H1 (cell line): ENCODE results near the gene LRRFIP1. TPM values are rescaled to one million over a fixed set of nuclear protein-coding genes. Genes with fewer than 3 reads are reported as not detected.

Experiments
- CTCF ChIA-PET: fragments of 300-600 bp; sonication (Branson Sonifier 250); formaldehyde crosslinking; loops from one replicate; lab custom pipeline; 2021; ENCODE audit not compliant: partially characterized antibody; lab: Charles Lee
- POLR2A ChIA-PET: fragments of 300-600 bp; sonication (Branson Sonifier 250); formaldehyde crosslinking; loops from one replicate; lab custom pipeline; 2021; ENCODE audit warnings: inconsistent platforms; ENCODE audit not compliant: partially characterized antibody; lab: Charles Lee
- DNase-seq, 2 experiments: peaks; one replicate each; pipeline versions ENCODE4 v3.0.0 to v3.0.0-alpha.2; 2010 to 2022; ENCODE audit warnings: low spot score in 2 of 2, low read depth in 1 of 2, mixed read lengths in 1 of 2
- FAIRE-seq: peaks from 2 replicates; lab custom pipeline; 2011; peaks lifted over from hg19 to GRCh38; lab: Jason Lieb, UNC
- H2AFZ ChIP-seq: 2 replicates; pipeline ENCODE4 v1.8.1; 2012; ENCODE audit warnings: low read length, inconsistent platforms
- H2AK5ac ChIP-seq: 2 replicates; pipeline ENCODE4 v1.6.1; 2013; ENCODE audit warnings: low read depth, low read length
- H2BK120ac ChIP-seq: replicated peaks from 2 replicates; pipeline ENCODE3; 2013; ENCODE audit warnings: low read depth, low read length, inconsistent platforms
- H2BK12ac ChIP-seq: 2 replicates; pipeline ENCODE4 v1.6.1; 2013; ENCODE audit warnings: low read depth, low read length
- H2BK15ac ChIP-seq: 2 replicates; pipeline ENCODE4 v1.6.1; 2013; ENCODE audit warnings: low read length
- H2BK20ac ChIP-seq: 2 replicates; pipeline ENCODE4 v1.6.1; 2013; ENCODE audit warnings: low read length
- H2BK5ac ChIP-seq: 2 replicates; pipeline ENCODE4 v1.6.1; 2013; ENCODE audit warnings: low read depth, low read length
- H3K14ac ChIP-seq: 2 replicates; pipeline ENCODE4 v1.6.1; 2013; ENCODE audit warnings: inconsistent platforms; ENCODE audit not compliant: insufficient read length
- H3K18ac ChIP-seq: 2 replicates; pipeline ENCODE4 v1.6.1; 2013; ENCODE audit warnings: low read length; ENCODE audit errors: extremely low read depth
- H3K23ac ChIP-seq: 2 replicates; pipeline ENCODE4 v1.6.1; 2013; ENCODE audit warnings: inconsistent platforms; ENCODE audit not compliant: insufficient read length
- H3K23me2 ChIP-seq: 2 replicates; pipeline ENCODE4 v1.6.1; 2013; ENCODE audit warnings: low read depth, low read length
- H3K27ac ChIP-seq: 2 replicates; pipeline ENCODE4 v1.6.1; 2011; ENCODE audit warnings: low read depth, low read length, inconsistent platforms
- H3K27me3 ChIP-seq, 4 experiments: replicated peaks in 1 of 4; 1 replicate in 1 of 4; 2 replicates in 3 of 4; pipeline versions ENCODE4 v1.6.1 to v1.8.1; 2011 to 2013; ENCODE audit warnings: low read length in 3 of 4, mild to moderate bottlenecking in 3 of 4, inconsistent platforms in 2 of 4, mixed read lengths in 2 of 4, moderate library complexity in 1 of 4; ENCODE audit not compliant: control insufficient read depth in 3 of 4, insufficient read depth in 3 of 4; ENCODE audit errors: extremely low read depth in 1 of 4
- H3K36me3 ChIP-seq, 4 experiments: 2 replicates each; pipeline versions ENCODE4 v1.6.1 to v1.8.1; 2011 to 2013; ENCODE audit warnings: mild to moderate bottlenecking in 4 of 4, low read length in 3 of 4, moderate library complexity in 2 of 4, control low read depth in 1 of 4, inconsistent platforms in 1 of 4; ENCODE audit not compliant: insufficient read depth in 4 of 4, control insufficient read depth in 2 of 4
- H3K4ac ChIP-seq: replicated peaks from 2 replicates; pipeline ENCODE3; 2013; ENCODE audit warnings: low read length, low read depth, mixed read lengths, inconsistent platforms; ENCODE audit not compliant: insufficient read length
- H3K4me1 ChIP-seq, 4 experiments: replicated peaks in 1 of 4; 1 replicate in 1 of 4; 2 replicates in 3 of 4; pipeline versions ENCODE4 v1.6.1 to v1.8.1; 2011 to 2013; ENCODE audit warnings: low read length in 3 of 4, inconsistent platforms in 2 of 4, mixed read lengths in 1 of 4; ENCODE audit not compliant: insufficient read depth in 4 of 4, control insufficient read depth in 3 of 4
- H3K4me2 ChIP-seq, 2 experiments: 2 replicates each; pipeline versions ENCODE4 v1.6.1 to v1.8.1; 2011 to 2013; ENCODE audit warnings: low read depth in 2 of 2, low read length in 2 of 2, control low read depth in 1 of 2, inconsistent platforms in 1 of 2, mild to moderate bottlenecking in 1 of 2; ENCODE audit not compliant: insufficient read depth in 1 of 2
- H3K4me3 ChIP-seq, 4 experiments: fragments of 200-600, 300-600 bp in 1 of 4; sonication (generic), shearing (Covaris generic), sonication (Bioruptor Twin) in 1 of 4; 2 replicates each; pipeline versions ENCODE4 v1.5.1 to v1.8.1; 2011 to 2016; ENCODE audit warnings: low read length in 4 of 4, low read depth in 3 of 4, control low read depth in 2 of 4, inconsistent platforms in 2 of 4, mild to moderate bottlenecking in 2 of 4, mixed read lengths in 1 of 4, moderate library complexity in 1 of 4; ENCODE audit not compliant: insufficient read depth in 2 of 4; ENCODE audit errors: extremely low read depth in 1 of 4
- H3K56ac ChIP-seq: replicated peaks from 2 replicates; pipeline ENCODE3; 2013; ENCODE audit warnings: low read depth, mild to moderate bottlenecking, mixed read lengths, low read length, inconsistent platforms; ENCODE audit not compliant: insufficient read length
- H3K79me1 ChIP-seq: 2 replicates; pipeline ENCODE4 v1.6.1; 2013; ENCODE audit warnings: low read depth, low read length, control low read depth
- H3K79me2 ChIP-seq, 2 experiments: 2 replicates each; pipeline versions ENCODE4 v1.6.1 to v1.8.1; 2012 to 2013; ENCODE audit warnings: low read length in 2 of 2, mild to moderate bottlenecking in 2 of 2, inconsistent platforms in 1 of 2; ENCODE audit not compliant: insufficient read depth in 2 of 2, control insufficient read depth in 1 of 2
- H3K9ac ChIP-seq, 4 experiments: replicated peaks in 1 of 4; 1 replicate in 1 of 4; 2 replicates in 3 of 4; pipeline versions ENCODE4 v1.6.1 to v1.8.1; 2011 to 2013; ENCODE audit warnings: low read depth in 3 of 4, low read length in 3 of 4, control low read depth in 2 of 4, mild to moderate bottlenecking in 2 of 4, moderate library complexity in 2 of 4, inconsistent platforms in 1 of 4; ENCODE audit errors: extremely low read depth in 1 of 4
- H3K9me3 ChIP-seq, 2 experiments: 2 replicates each; pipeline versions ENCODE4 v1.6.1 to v1.8.1; 2012 to 2013; ENCODE audit warnings: mild to moderate bottlenecking in 2 of 2, moderate library complexity in 2 of 2, control low read depth in 1 of 2, inconsistent platforms in 1 of 2, low read depth in 1 of 2, low read length in 1 of 2, mixed read lengths in 1 of 2; ENCODE audit not compliant: insufficient read depth in 2 of 2
- H4K20me1 ChIP-seq, 2 experiments: replicated peaks in 1 of 2; 2 replicates each; pipeline versions ENCODE3 to v1.8.1; 2011 to 2013; ENCODE audit warnings: inconsistent platforms in 2 of 2, low read length in 2 of 2, mild to moderate bottlenecking in 1 of 2; ENCODE audit not compliant: insufficient read depth in 2 of 2, control insufficient read depth in 1 of 2
- H4K5ac ChIP-seq: 2 replicates; pipeline ENCODE4 v1.6.1; 2013; ENCODE audit warnings: low read length, low read depth, mixed read lengths, inconsistent platforms; ENCODE audit not compliant: insufficient read length
- H4K8ac ChIP-seq: 2 replicates; pipeline ENCODE4 v1.8.0; 2013; ENCODE audit warnings: mild to moderate bottlenecking, moderate library complexity, low read length, inconsistent platforms; ENCODE audit not compliant: insufficient read depth; ENCODE audit errors: extremely low read depth
- H4K91ac ChIP-seq: replicated peaks from 2 replicates; pipeline ENCODE3; 2013; ENCODE audit warnings: low read length, mixed read lengths, inconsistent platforms; ENCODE audit not compliant: insufficient read length
- BACH1 ChIP-seq: IDR thresholded peaks from 2 replicates; pipeline ENCODE4 v1.6.1; 2012; ENCODE audit warnings: low read length, improper control_type of control experiment
- CBX5 ChIP-seq: fragments of 300-800, 300-1000 bp; sonication (generic); IDR thresholded peaks from 2 replicates; pipeline ENCODE4 v1.7.1; 2016; ENCODE audit warnings: antibody characterized with exemption, low read length, low read depth
- CTBP2 ChIP-seq: IDR thresholded peaks from 2 replicates; pipeline ENCODE4 v1.7.0; 2011; ENCODE audit warnings: borderline replicate concordance, mild to moderate bottlenecking, moderate library complexity, mixed read lengths, low read length; ENCODE audit not compliant: insufficient read depth, insufficient read length
- GTF2F1 ChIP-seq: IDR thresholded peaks from 2 replicates; pipeline ENCODE4 v1.6.1; 2012; ENCODE audit warnings: low read depth, low read length, improper control_type of control experiment, borderline replicate concordance
- JUN ChIP-seq: IDR thresholded peaks from 2 replicates; pipeline ENCODE4 v1.6.1; 2011; ENCODE audit warnings: low read depth, mild to moderate bottlenecking, improper control_type of control experiment, low read length
- KDM4A ChIP-seq: IDR thresholded peaks from one replicate; pipeline ENCODE4 v1.7.1; 2012; ENCODE audit warnings: low read depth, mild to moderate bottlenecking, moderate library complexity, low read length, inconsistent platforms; ENCODE audit not compliant: severe bottlenecking
- POLR2A ChIP-seq, 2 experiments: IDR thresholded peaks; 1 replicate in 1 of 2; 2 replicates in 1 of 2; pipeline ENCODE4 v1.6.1; 2011; ENCODE audit warnings: low read depth in 2 of 2, low read length in 2 of 2, mild to moderate bottlenecking in 2 of 2; ENCODE audit errors: control extremely low read depth in 1 of 2
- POLR2AphosphoS5 ChIP-seq: IDR thresholded peaks from 2 replicates; pipeline ENCODE4 v1.6.1; 2011; ENCODE audit warnings: low read depth, low read length
- SAP30 ChIP-seq: fragments of 300-600 bp; sonication (generic); IDR thresholded peaks from 2 replicates; pipeline ENCODE4 v1.7.1; 2012; ENCODE audit warnings: low read length, moderate library complexity, mild to moderate bottlenecking, inconsistent platforms; ENCODE audit not compliant: insufficient read depth, insufficient replicate concordance
- SIN3A ChIP-seq, 2 experiments: IDR thresholded peaks in 1 of 2; conservative IDR thresholded peaks in 1 of 2; 2 replicates each; pipeline ENCODE4 v1.6.1; 2011 to 2012; ENCODE audit warnings: low read length in 2 of 2, improper control_type of control experiment in 1 of 2, low read depth in 1 of 2, mild to moderate bottlenecking in 1 of 2
- SUZ12 ChIP-seq: fragments of 200-600 bp; sonication (generic); IDR thresholded peaks from 2 replicates; pipeline ENCODE4 v1.6.1; 2012; ENCODE audit warnings: mild to moderate bottlenecking, inconsistent platforms, low read length, moderate library complexity, mixed read lengths
- TAF7 ChIP-seq: optimal IDR thresholded peaks from 2 replicates; pipeline ENCODE3; 2011; ENCODE audit warnings: low read depth, mild to moderate bottlenecking, inconsistent platforms, low read length, moderate library complexity, borderline replicate concordance
- YY1 ChIP-seq: IDR thresholded peaks from 2 replicates; pipeline ENCODE4 v1.6.1; 2011; ENCODE audit warnings: low read depth, mild to moderate bottlenecking, low read length
- WGBS, 2 experiments: shearing (Covaris generic) in 1 of 2; methylation state at CpG; one replicate each; pipeline versions ENCODE4 v1.1.6 to v1.1.7; 2013 to 2015; ENCODE audit warnings: low lambda C conversion rate in 2 of 2, mixed read lengths in 2 of 2, inconsistent platforms in 1 of 2, low coverage in 1 of 2, missing lambda C conversion rate in 1 of 2; ENCODE audit not compliant: insufficient replicate concordance in 2 of 2, insufficient coverage in 1 of 2, insufficient read length in 1 of 2; ENCODE audit errors: extremely low coverage in 1 of 2, missing lambda C conversion rate in 1 of 2; 5-methylcytosine and 5-hydroxymethylcytosine counted together
- polyA plus RNA-seq, 7 experiments: library from polyadenylated mRNA; depleted of rRNA in 3 of 7; stranded (reverse) in 5 of 7; unstranded in 2 of 7; fragments of >200 nt in 5 of 7; fragments of 200-250 nt in 2 of 7; gene quantifications; 1 replicate in 5 of 7; 2 replicates in 1 of 7; 4 replicates in 1 of 7; pipeline versions ENCODE4 v1.2.1 to v1.2.3, GENCODE V29; 2011 to 2013; ENCODE audit warnings: missing spikeins in 2 of 7, mixed read lengths in 2 of 7
- total RNA-seq: library from RNA; stranded (reverse); fragmentation: NEBNext Ultra II Directional; extraction: Animal tissue kit (Norgen Biotek cat#: 25700); gene quantifications from 2 replicates; pipeline ENCODE4 v1.2.1, GENCODE V29; 2021

LRRFIP1 gene
- total and polyA plus RNA-seq, 2 of the 8 experiments (the other 6 are each of a cell fraction or from before 2014, with no cell fraction given), result 12.1 to 75.8 TPM

- Histone ChIP-seq H3K23me2 (no peaks in the 10 kb centered on the region), H2BK120ac (no peak overlapping the region), H3K9ac (peak overlapping the region in 2 of 4 experiments; percentile 3 to 27; a peak in 2 of 7 replicates), H2BK15ac (no peak overlapping the region; the same call in 1 of the 2 replicates), H2BK12ac (no peak overlapping the region), H3K23ac (no peak overlapping the region), H4K5ac (no peak overlapping the region), H3K4me1 (peaks cover 24 to 43% (median 37%) of the 10 kb centered on the region in 4 experiments), H4K8ac (no peak overlapping the region), H3K27me3 (no peaks in the 10 kb centered on the region), H3K4me2 (peak overlapping the region; percentile 20 to 53), H3K14ac (no peak overlapping the region), H3K9me3 (no peaks in the 10 kb centered on the region), H3K18ac (no peak overlapping the region), H2BK5ac (peak overlapping the region; percentile 80; the same call in 1 of the 2 replicates), H3K79me1 (peaks cover 26% of the 10 kb centered on the region), H3K79me2 (peaks cover 0 to 85% of the 10 kb centered on the region in 2 experiments; a peak in 2 of 4 replicates), H3K4me3 (peak overlapping the region in 1 of 4 experiments; percentile 37; a peak in 4 of 8 replicates), H4K91ac (peak overlapping the region; percentile 75), H3K56ac (no peak overlapping the region), H2AK5ac (no peak overlapping the region; the same call in 1 of the 2 replicates), H3K36me3 (no peaks in the 10 kb centered on the region), H3K27ac (peak overlapping the region; percentile 69; the same call in 1 of the 2 replicates), H2AFZ (no peak overlapping the region), H4K20me1 (peaks cover 3 to 13% of the 10 kb centered on the region in 2 experiments), H2BK20ac (no peak overlapping the region), H3K4ac (no peak overlapping the region)
- FAIRE-seq, result no peak
- CTCF ChIA-PET, result interaction anchor here (0.7 to 1.9 kb wide), 9 partner anchors 8 to 100 kb away, joined by 3 to 7 read pairs (median 4); no protein-coding TSS in a partner anchor
- no peak for DNase-seq
- POLR2A ChIA-PET, result interaction anchor here (1.4 to 2.1 kb wide), 4 partner anchors 9 to 79 kb away, joined by 3 to 6 read pairs (median 6); no protein-coding TSS in a partner anchor
- 79% methylated on average over 10 of the region's 10 CpGs; no CpG with 5 or more reads in 1 of the 2 experiments for WGBS, 2 experiments
- TF ChIP-seq TAF7, result no peak
- TF ChIP-seq GTF2F1, result no peak
- TF ChIP-seq KDM4A, result no peak
- TF ChIP-seq CTBP2, result no peak
- no peak for TF ChIP-seq SUZ12
- TF ChIP-seq BACH1, result no peak
- no peak for TF ChIP-seq JUN
- TF ChIP-seq YY1, result no peak
- no peak for TF ChIP-seq SAP30
- TF ChIP-seq CBX5, result no peak
- no peak for TF ChIP-seq SIN3A (conservative IDR thresholded peaks at IDR 0.05 in 1 of 2, IDR thresholded peaks at IDR 0.05 in 1 of 2; ENCODE audit: low read depth in 1 of 2, low read length in 2 of 2)
- no peak for TF ChIP-seq POLR2AphosphoS5
- no peak for TF ChIP-seq POLR2A (IDR thresholded peaks at IDR 0.05; ENCODE audit: control extremely low read depth in 1 of 2, low read depth in 2 of 2, low read length in 2 of 2)
Observed at GRCh38 chr2:237701859-237702390, 74.5 kb downstream of the LRRFIP1 start.
